Parathyroid adenoma (tissue), 2 donors: ENCODE measurements around the gene BRD4.

ENCODE experiments used
- H2AFZ ChIP-seq: fragments of 300-600 bp; sonication (generic); one replicate; pipeline ENCODE4 v1.7.0; 2017; ENCODE audit warnings: antibody characterized with exemption, mild to moderate bottlenecking
- H3K27ac ChIP-seq: fragments of 300-600 bp; sonication (generic); one replicate; pipeline ENCODE4 v1.7.0; 2017
- H3K27me3 ChIP-seq: fragments of 300-600 bp; sonication (generic); one replicate; pipeline ENCODE4 v1.7.0; 2017; ENCODE audit warnings: low read length; ENCODE audit not compliant: control insufficient read depth, insufficient read depth
- H3K36me3 ChIP-seq: fragments of 300-600 bp; sonication (generic); one replicate; pipeline ENCODE4 v1.7.0; 2017; ENCODE audit warnings: low read length; ENCODE audit not compliant: control insufficient read depth, insufficient read depth
- H3K4me1 ChIP-seq: fragments of 300-600 bp; sonication (generic); one replicate; pipeline ENCODE4 v1.7.0; 2017; ENCODE audit warnings: control low read depth
- H3K4me2 ChIP-seq: fragments of 300-600 bp; sonication (generic); one replicate; pipeline ENCODE4 v1.7.0; 2017; ENCODE audit warnings: low read length
- H3K4me3 ChIP-seq: fragments of 300-600 bp; sonication (generic); one replicate; pipeline ENCODE4 v1.7.0; 2017; ENCODE audit warnings: low read depth, low read length
- H3K79me2 ChIP-seq: fragments of 300-600 bp; sonication (generic); one replicate; pipeline ENCODE4 v1.7.0; 2017; ENCODE audit warnings: control low read depth
- H3K9ac ChIP-seq: fragments of 300-600 bp; sonication (generic); one replicate; pipeline ENCODE4 v1.7.0; 2017; ENCODE audit warnings: mild to moderate bottlenecking
- H3K9me3 ChIP-seq: fragments of 300-600 bp; sonication (generic); one replicate; pipeline ENCODE4 v1.7.0; 2017; ENCODE audit warnings: low read length; ENCODE audit not compliant: control insufficient read depth
- TF ChIP-seq, protein P1 (sequence below): fragments of 300-600 bp; sonication (generic); IDR thresholded peaks from one replicate; pipeline ENCODE4 v1.7.0; 2017; ENCODE audit warnings: antibody characterized with exemption, mild to moderate bottlenecking
- donor health status: primary hyperparathyroidism.

Gene BRD4

DNA sequence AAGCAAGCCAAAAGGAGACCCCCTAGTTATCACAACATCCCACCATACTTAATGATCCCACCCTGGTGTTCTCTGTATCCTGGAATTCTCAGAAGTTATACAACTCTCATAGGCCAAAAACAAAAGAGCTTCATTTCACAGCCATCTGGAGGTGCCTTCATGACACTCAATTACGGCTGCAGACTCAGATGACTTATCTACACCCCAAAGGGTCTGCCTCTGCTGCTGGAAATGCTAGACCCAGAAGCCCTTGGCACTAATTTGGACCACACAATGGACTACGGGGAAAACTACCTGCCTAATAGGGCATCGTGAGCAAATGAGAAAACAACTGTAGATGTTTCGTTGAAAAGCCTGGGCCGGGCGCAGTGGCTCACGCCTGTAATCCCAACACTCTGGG, 40.2 kb downstream of the BRD4 start:
- Histone ChIP-seq H2AFZ (no peak overlapping the region), H3K27ac (no peak overlapping the region), H3K4me1 (peaks cover 62% of the 10 kb centered on the region), H3K9me3 (no peaks in the 10 kb centered on the region), H3K9ac (no peak overlapping the region), H3K4me2 (no peak overlapping the region), H3K36me3 (no peaks in the 10 kb centered on the region), H3K4me3 (no peak overlapping the region), H3K79me2 (peaks cover 91% of the 10 kb centered on the region), H3K27me3 (no peaks in the 10 kb centered on the region)
- TF ChIP-seq, protein P1, sequence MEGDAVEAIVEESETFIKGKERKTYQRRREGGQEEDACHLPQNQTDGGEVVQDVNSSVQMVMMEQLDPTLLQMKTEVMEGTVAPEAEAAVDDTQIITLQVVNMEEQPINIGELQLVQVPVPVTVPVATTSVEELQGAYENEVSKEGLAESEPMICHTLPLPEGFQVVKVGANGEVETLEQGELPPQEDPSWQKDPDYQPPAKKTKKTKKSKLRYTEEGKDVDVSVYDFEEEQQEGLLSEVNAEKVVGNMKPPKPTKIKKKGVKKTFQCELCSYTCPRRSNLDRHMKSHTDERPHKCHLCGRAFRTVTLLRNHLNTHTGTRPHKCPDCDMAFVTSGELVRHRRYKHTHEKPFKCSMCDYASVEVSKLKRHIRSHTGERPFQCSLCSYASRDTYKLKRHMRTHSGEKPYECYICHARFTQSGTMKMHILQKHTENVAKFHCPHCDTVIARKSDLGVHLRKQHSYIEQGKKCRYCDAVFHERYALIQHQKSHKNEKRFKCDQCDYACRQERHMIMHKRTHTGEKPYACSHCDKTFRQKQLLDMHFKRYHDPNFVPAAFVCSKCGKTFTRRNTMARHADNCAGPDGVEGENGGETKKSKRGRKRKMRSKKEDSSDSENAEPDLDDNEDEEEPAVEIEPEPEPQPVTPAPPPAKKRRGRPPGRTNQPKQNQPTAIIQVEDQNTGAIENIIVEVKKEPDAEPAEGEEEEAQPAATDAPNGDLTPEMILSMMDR = no peak

DNA sequence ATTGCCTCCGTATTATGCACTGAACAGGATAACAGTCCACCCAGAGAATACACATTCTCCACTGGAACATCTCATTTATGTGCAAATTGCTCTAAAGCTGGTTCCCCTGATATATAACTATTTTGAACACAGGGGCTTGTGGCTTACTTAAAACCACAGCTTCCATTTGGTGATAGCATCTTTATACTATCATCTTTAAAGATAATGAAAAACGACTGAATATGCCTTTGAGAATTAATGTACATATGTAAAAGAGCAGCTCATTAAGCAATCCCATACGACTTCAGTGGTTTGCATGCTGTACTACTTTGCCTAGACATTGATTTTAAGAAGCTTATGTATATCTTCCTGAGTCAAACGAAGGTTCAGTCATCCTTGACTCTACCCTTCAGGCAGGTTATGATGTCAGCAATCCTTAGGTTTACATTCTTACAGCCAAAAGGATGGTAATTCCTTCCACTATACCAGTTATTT, 40.8 kb downstream of the BRD4 start:
- H3K27me3 ChIP-seq = no peaks in the 10 kb centered on the region

DNA sequence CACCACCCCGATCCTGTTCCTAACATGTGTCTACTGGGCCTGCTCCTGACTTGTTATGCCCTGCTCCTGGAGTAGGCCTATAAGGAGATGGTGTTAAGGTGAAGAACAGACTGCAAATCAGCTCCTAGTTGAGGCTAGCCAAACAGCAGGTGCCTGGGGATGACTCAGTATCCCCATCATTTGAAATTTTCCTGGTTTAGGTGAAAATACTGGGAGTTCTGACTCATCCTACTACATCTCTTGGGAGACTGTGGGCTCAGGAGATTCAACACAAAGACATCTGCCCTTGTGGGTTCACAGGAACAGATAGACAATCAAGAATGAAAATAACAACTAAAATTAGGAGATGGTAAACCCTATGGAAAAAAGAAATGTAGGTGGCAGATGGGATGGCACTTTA, 41.2 kb downstream of the BRD4 start:
- H3K9ac ChIP-seq = no peak overlapping the region
- no peaks in the 10 kb centered on the region for H3K9me3 ChIP-seq
- no peak overlapping the region for H3K27ac ChIP-seq
- TF ChIP-seq, protein P1 = no peak
- H3K36me3 ChIP-seq = no peaks in the 10 kb centered on the region
- H3K4me3 ChIP-seq = no peak overlapping the region
- H3K27me3 ChIP-seq = no peaks in the 10 kb centered on the region
- peaks cover 89% of the 10 kb centered on the region for H3K79me2 ChIP-seq
- no peak overlapping the region for H3K4me2 ChIP-seq
- peaks cover 52% of the 10 kb centered on the region for H3K4me1 ChIP-seq
- H2AFZ ChIP-seq = no peak overlapping the region

More for the DNA sequence above, 40.8 kb downstream of the BRD4 start:
- Histone ChIP-seq H3K9ac (no peak overlapping the region), H3K4me3 (no peak overlapping the region), H2AFZ (no peak overlapping the region), H3K4me1 (peaks cover 57% of the 10 kb centered on the region), H3K36me3 (no peaks in the 10 kb centered on the region), H3K9me3 (no peaks in the 10 kb centered on the region), H3K79me2 (peaks cover 89% of the 10 kb centered on the region), H3K4me2 (no peak overlapping the region), H3K27ac (no peak overlapping the region)
- TF ChIP-seq, protein P1 = no peak

DNA sequence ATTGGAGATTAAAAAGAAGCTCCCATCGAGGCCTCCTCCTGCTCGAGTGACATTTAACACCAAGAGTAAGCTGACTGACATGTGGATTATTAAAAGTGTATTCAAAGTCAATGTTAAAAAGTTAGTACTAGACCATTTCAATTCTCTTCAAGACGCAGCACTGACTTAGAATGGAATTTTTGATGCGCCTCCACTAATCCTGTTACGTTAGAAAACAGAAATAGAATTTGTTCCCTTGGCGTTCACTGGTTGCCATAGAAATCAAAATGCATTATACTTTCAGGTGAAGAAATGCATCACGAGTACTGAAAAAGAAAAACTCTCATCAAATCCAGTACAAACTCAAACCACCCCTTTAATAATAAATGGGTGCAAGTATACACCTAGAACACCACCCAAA, 42.2 kb downstream of the BRD4 start:
- no peak overlapping the region for H3K4me2 ChIP-seq
- H3K9me3 ChIP-seq = no peaks in the 10 kb centered on the region
- no peak overlapping the region for H2AFZ ChIP-seq
- TF ChIP-seq, protein P1 = no peak
- H3K36me3 ChIP-seq = no peaks in the 10 kb centered on the region
- H3K79me2 ChIP-seq = peaks cover 90% of the 10 kb centered on the region
- H3K27ac ChIP-seq = no peak overlapping the region
- H3K27me3 ChIP-seq = no peaks in the 10 kb centered on the region
- H3K4me1 ChIP-seq = peaks cover 48% of the 10 kb centered on the region
- no peak overlapping the region for H3K4me3 ChIP-seq
- no peak overlapping the region for H3K9ac ChIP-seq

DNA sequence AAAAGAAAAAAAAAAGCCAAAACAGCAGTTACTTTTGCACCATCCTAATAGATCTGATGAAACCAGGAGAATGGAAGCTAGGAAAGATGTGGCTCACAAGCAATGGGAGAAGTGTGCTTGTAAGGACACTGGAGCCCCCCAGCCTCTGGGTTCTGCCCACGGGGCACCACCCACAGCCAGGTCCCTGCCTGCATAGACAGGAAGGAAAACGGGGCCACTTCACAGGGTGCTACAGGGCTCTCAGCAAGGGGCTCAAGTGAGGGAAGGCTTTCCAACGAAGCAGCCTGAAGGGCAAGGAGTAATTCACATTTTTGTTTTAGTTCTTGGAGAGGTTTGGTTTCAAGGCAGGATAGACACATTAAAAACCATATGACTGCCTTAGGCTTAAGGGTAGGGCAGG, 42.7 kb downstream of the BRD4 start:
- peaks cover 90% of the 10 kb centered on the region for H3K79me2 ChIP-seq
- H3K4me1 ChIP-seq = peaks cover 49% of the 10 kb centered on the region
- no peaks in the 10 kb centered on the region for H3K9me3 ChIP-seq
- H2AFZ ChIP-seq = no peak overlapping the region
- H3K27me3 ChIP-seq = no peaks in the 10 kb centered on the region
- no peak overlapping the region for H3K27ac ChIP-seq
- H3K4me3 ChIP-seq = no peak overlapping the region
- H3K36me3 ChIP-seq = no peaks in the 10 kb centered on the region
- TF ChIP-seq, protein P1 = no peak
- H3K9ac ChIP-seq = no peak overlapping the region
- H3K4me2 ChIP-seq = no peak overlapping the region
